Medulla oblongata (tissue), 1 donor: ENCODE data around the gene UBE2J2.

Experiments
- DNase-seq: peaks from one replicate; pipeline ENCODE4 v3.0.0-alpha.2; 2015; ENCODE audit errors: extremely low spot score

UBE2J2 gene

DNA sequence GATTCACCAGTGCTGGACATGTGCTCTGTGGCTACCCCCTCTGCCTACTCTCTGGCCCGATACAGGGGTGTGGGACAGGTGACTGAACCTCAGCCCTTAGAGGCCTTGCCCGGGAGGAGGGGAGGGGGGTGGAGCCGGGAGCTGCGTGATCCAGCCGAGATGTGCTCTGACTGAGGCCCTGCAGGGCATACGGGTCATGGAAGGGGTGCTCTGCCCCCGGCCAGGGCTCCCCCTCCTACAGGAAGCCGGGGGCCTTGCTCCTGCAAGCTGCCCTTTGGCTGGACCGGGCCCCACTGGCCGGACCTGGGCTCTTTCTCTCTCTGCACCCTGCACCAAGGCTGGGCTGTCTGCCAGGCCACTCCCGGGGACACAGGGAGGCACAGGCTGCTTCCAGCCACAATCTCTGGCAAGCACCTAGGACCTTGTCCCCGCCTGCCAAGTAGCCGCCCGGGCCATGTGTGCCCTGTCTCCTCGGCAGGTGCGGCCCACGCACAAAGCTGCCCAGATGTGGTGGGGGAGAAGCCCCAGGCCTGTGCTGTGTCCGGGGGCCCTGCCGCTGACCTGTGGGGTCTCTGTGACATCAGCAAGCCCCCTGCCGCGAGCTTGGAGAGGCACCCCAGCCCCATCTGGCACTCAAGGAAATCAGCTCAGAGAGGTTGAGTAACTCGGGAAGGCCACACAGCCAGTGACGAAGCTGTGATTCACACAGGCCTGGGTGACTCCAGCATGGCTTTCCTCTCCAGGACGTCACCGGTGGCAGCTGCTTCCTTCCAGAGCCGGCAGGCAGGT, 8.1 kb upstream of the UBE2J2 start:
- DNase-seq = no peak

DNA sequence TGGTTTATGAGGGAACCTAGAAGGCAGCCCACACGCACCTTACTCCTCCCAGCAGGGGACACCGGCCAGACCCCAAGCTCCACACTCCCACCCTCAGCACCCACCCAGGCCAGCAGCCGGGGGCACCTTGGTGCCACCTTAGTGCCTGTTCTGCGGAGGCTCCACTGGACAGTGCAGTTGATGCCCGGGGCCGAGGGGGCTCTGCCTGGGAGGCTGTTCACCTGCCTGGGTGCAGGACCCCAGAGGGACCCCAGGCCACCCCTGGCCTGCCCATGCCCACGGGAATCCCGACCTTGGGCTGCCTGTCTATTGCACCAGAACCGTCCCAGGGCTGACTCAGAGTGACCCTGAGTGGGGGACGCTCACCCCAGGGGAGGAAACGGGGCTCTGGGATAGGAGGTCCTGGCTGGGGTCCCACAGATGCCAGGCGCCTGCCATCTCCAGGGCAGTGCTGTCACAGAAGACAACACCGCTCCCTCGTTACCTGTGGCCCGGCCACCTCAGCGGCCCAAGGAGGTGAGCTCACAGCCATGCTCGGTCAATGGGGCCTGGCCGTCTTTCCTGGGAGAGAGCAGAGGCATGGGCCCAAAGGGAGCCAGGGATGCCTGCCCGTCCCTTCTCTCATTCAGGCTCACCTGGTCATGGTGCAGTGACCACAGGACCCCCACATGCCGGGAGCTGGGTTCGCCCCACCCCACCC, 7.3 kb upstream of the UBE2J2 start:
- DNase-seq = no peak

DNA sequence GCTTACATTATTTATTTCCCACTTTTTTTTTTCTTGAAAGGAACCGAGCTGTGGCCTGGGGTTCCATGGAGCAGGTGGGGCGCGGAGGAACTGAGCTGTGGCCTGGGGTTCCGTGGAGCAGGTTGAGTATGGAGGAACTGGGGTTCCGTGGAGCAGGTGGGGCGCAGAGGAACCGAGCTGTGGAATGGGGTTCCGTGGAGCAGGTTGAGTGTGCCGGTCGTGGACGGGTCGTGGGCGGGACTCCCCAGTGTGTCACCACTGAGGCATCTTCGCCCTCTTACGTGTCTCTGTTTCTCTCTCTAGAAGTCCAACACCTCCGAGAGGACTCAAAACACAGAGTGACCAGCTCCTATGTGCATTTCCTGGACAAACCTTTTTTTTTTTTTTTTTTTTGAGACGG, 5.4 kb upstream of the UBE2J2 start:
- no peak for DNase-seq

DNA sequence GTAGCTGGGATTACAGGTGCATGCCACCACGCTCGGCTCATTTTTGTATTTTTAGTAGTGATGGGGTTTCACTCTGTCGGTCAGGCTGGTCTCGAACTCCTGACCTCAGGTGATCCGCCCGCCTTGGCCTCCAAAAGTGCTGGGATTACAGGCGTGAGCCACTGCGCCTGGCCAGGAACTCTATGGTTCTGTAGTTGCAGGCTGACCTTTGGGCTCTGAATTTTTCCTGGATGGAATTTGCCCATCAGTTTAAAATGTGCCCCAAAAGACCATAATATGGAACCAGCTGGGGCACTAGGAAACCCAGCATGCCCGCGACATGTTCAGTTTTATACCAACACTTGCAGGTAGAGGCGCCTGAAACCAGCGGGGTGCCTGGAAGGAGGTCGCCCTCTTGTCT, 5.0 kb upstream of the UBE2J2 start:
- DNase-seq = no peak

DNA sequence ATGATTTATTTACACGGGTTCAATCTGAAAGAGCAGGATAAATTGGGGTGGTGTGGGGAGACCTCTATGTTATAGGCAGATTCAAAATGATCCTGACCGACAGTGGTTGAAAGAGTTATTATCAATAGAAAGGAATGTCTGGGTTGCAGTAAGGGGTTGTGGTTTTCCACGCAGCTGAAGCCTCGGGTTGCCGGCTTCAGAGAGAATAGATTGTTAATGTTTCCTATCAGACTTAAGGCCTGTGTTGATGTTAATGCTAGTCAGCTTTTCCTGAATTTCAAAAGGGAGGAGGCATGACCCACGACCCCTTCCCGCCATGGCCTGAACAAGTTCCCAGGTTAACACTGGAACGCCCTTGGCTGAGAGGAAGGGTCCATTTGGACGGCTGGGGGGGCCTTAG, 2.2 kb upstream of the UBE2J2 start:
- no peak for DNase-seq

DNA sequence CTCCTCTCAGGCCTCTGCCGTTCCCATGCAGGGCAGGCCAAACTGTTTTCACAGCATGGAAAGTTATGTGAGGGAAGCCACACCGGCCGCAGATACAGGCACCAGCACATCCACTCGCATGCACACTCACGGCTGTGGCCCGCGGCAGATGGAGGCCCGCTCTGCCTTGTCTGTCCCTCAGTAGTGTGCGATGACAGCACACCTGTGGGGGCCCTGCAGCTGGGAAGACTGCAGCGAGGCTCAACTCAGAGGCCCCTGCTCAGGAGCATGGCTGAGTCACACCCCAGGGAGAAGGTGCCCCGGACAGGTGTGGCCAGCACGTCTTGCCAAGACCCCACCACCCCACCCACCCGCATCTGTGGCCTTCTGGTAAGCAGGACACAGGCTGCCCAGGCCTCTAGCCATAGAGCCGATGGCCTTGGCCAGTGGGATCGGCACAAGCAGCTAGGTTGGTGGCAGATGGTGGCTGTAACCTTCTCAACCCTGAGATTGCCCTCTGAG, 1.3 kb upstream of the UBE2J2 start:
- no peak for DNase-seq

DNA sequence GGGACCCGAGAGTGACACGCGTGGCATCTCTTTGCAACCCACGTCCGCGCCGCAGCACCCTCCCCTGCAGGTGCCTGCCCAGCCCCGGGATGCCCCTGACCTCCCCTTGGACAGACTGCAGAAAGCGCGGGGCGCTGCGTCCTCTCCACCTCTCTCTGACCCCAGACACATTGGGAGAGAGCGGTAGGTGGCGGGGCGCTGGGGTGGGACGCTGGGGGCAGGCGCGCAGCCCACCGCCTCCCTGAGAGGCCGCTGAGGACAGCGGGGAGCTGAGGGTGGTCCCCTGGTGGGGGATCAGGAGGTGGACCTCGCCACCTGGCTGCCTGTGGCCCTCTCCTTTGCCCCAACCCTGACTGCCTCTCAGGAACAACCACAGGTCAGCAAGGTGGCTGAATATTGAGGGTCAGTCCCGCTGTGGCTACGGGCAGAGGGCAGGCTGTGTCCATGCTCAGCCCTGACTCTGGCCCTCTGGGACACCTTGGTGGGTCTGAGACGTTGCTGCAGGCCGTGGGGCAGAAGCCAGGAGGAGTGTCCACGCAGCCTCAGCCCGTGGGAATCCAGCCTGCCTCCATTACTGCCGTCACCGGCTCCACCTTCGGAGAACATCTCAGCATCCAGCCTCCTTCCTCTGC, 761 bp upstream of the UBE2J2 start:
- DNase-seq = no peak

DNA sequence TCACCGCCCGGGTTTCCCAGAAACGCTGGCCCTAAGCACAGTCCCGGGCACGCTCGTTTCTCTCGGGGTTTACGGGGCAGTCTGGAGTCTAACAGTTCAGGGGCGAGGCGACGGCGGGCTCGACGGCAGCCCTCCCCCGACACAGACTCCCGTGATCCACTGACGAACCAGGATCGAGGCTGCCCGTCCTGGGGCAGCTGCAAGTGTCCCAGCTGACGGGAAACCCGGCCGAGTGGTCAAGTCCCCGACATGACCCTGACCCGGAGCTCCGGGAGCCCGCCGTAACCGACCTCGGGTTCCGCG, 494 bp downstream of the UBE2J2 start:
- no peak for DNase-seq

DNA sequence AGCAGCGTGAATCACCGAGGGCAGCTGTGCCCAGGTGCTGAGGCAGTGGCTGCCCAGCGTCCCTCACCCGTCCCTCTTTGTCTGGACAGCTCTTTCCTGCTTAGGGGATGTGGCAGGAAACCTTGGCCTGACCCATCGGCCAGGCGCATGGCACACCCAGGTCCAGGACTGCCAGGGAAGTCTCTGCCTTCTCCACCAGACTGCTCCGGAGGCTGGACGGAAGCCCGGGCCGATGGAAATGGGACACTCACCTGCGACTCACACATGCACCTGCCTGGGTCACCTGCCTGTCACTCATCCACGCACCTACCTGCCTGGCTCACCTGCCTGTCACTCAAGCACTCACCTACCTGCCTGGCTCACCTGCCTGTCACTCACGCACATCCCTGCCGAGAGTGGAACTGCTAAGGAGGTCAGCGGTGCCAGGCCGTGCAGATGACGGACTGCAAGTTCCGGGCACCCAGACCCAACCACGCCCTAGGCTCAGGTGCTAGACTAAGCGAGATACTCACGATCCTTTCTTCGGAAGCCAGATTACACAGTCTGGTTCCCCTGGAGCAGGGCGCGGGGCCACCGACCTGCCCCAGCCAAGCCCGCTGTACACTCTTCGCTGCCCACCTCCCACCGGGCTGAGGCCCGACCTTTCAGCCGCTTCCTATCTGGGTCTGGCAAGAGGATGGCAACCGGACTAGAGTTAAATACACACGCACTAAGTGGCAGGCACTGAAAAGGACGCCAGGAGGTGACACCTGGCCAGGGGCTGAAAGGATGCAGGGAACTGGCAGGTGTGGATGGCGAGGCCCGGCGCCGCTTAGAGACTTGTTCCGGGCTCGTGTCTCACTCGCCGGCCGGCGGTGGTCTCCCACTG, 1.1 kb downstream of the UBE2J2 start:
- DNase-seq = no peak

DNA sequence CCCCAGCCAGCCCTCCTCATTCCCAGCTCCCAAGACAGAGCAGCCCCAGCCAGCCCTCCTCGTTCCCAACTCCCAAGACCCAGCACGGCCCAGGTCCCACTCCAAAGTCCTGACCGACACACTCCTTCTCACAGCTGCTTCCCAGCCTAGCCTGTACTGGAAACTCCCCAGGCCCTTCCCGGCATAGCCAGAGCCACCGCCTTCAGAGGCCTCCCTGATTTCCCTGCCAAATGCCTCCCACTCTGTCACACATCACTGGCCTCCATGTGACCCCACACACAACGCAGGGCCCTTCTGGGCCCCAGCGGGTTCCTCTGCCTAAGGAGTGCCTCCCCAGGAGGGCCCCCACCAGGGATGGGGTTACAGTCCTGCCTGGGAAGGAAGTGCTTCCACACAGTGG, 2.8 kb downstream of the UBE2J2 start:
- peak; percentile 11 for DNase-seq

DNA sequence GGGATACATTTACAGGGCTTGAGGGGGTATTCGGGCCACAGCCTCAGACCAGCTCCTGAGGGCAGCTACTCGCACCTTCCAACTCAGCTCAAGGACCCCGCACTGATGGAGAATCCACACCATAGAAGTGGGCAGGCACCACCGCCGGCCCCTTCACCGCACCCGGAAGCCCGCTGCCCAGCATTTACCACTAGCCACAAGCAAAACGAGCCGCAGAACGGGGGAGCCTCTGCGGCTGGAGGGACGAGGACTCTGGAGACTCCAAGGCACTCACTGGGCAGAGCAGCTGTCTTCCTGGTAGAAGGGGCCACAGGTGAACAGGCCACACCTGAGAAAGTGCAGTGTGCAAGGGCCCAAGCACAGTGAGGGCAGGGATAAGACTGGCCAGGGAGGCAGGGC, 5.4 kb downstream of the UBE2J2 start:
- no peak for DNase-seq

DNA sequence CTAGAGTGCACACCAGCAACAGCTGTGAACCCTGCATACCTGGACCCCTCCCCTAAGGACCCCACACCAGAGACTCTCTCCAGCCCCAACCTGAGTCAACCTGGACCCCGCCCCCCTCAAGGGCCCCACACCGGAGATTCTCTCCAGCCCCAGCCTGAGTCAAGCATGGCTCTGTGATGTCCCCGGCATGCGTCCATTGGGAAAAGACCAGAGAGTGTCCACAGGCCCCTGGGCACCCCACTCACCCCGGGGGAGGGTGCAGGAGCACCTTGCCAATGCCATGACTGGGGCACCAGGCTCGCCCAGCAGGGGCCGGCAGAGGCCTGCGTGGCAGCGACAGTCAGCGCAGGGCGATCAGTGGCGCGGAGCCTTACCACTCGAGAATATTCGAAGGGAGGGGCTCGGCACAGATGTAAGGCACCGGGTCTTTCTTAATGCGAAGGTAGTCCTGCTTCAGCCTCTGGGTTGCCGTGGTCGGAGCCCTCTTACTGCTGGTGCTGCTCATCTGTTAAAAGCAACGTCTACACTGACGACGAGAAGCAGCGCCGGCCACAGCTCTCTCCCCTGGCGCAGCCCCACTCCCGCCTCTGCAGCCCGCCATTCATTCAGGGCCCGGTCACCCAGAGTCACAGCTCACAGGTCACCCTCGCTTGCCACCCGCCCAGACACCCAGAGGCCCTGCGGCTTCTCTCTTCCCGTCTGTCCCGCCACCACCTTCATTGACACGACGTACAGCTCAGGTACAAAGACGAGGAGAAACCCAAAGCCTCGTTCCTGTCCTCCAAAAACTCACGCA, 6.0 kb downstream of the UBE2J2 start:
- DNase-seq = no peak

DNA sequence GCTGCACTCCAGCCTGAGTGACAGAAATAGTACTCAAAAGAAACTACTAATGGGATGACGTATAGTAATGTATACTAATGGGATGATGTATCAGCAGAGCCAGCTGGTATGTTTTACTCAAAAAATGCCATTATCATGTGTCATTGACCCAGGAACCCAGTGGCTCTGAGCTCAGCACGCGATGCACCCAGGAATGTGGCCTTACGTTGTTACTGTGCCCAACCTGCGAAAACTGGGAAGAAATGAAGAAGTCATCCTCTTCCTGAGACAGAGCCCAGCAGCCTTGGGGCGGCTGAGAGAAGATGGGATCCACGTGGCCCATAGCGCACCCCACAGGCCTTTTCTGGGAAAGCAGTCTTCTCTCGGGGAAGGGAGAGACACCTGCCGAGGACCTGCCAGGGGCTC, 8.8 kb downstream of the UBE2J2 start:
- DNase-seq = no peak

DNA sequence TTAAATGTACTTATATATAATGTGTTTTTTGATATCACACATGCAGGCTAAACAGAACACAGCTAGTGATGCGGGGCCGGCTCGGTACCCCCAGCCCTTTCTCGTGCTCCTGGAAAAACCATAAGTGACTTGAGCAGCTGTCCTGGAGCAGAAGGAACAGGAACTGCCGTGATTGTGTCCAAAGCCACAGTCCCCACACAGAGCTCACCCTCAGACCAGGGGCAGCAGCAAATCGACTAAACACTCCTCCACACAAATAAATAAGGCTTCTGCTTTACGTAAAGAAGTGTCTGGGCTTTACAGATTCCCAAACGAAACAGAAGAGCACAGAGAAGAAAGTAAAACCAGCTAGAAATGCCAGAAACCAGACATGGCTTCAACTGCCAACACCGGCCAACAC, 9.6 kb downstream of the UBE2J2 start:
- DNase-seq = no peak

DNA sequence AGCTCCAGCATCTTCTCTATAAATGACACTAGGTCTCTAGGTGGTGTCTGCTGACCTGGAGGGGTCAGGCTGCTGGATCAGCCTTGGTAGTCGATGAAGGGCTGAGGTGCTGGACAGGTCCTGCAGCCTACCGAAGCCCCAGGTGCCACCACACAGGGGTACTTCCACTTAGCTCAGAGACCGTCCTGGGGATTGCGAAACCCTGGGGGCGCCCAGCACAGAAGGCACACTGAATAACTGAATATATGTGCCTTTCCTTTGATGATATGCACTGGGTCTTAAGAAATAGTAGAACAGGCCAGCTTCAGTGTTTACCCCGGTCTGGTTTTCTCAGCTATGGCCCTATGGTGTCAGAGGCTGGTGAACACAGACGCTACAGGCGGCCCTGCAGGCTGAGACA, 10.9 kb downstream of the UBE2J2 start:
- DNase-seq = no peak

DNA sequence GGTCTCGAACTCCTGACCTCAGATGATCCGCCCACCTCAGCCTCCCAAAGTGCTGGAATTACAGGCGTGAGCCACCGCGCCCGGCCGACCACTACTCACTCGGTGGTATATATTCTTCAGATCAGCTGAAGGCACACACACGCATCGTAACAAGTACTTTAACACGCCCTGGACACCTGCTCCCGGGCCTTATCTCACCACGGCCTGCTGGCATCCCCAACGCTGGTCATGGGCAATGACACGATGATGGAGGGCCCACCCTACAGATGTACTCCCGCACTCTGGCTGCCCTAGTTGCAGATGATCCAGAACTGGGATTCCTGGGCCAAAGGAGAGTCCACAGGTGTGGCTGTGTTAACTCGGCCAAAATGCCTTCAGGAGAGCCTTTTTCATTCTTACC, 11.6 kb downstream of the UBE2J2 start:
- DNase-seq = no peak

DNA sequence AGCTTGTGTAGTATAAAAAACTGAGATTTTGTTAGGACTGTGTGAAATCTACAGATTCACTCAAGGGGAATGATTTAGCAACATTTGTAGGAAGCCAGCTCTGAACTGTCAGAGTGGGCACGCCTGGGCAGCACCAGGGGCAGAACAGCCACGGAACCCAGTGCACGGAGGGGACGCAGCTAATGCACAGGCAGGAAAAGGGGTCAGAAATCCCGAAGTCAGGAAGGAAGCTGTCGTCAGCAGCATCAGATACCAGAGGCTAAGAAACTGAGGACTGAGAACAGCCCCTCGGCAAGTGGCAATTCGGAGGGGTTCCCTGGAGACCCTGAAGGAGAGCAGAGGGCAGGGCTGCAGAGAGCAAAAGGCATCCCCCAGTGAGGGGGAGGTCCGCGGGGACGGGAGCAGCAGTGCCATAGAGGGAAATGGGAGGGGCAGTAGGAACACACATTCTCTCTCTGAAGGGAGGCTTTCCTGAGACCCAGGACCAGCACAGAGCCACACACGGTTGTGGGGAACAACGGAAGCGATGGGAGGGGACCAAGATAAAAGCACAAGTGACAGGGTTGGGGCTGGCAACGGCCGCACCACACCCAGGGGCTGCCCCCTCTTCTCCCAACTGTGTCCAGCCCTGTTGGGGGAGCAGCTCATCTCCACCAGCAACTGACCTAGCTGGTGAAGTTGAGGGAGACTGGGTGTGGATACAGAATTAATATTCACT, 12.7 kb downstream of the UBE2J2 start:
- DNase-seq = no peak

DNA sequence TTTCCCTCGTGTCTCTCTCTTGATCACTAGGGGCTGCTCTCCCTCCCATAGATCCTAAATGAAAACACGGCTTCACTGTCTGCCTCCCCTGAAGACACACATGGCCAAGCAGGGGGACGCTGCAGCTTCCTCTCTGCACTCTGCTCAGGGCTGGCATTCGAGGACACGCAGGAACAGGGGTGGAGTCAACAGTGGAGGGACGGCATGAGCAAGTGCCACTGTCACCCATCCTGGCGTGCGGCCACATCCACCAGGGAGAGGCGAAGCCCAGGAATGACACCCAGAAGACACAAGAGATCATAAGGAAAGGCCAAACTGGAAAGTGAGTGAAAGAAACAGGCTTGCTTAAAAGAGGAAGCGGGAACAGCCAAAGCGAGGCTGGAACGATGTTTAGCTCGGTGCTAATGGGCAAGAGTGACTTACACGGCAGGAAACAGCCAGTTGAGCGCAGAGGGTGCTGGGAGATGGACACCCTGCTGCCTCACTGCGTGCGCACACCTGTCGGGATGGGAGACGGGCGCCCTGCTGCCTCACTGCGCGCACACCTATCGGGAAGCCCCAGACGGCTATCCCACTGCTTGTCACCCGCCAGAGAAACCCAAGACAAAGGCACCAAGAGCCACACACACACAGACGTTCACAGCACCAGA, 13.6 kb downstream of the UBE2J2 start:
- DNase-seq = peak; percentile 30

DNA sequence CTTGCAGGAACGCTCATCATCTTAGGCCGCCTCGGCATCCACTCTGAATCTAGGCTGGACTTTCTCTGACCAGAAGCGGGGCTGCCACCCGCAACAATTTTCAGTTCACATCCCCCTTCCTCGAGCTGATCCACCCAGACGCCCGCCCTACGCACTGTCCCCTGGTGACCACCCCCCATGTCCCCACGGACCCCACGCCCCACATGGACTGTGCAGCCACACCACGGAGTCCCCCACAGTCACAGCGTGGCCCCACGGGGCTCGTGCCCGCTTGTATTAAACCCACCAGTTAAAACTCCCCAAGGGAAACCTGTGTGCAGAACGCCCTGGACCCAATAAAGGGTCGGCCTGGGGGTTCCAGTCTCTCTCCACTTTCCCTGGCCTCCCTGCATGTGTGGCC, 14.1 kb downstream of the UBE2J2 start:
- DNase-seq = no peak

DNA sequence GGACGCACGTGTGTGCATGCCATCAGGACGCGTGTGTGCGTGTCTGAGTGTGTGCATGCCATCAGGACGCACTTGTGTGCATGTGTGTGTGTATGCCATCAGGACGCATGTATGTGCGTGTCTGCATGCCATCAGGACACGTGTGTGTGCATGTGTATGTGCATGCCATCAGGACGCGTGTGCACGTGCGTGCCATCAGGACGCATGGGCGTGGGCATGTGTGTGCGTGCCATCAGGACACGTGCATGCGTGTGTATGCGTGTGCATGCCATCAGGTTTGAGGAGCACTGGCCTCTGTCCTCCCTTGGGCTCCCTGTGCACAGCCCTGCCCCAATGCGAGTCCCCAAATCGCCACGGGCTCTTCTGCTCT, 14.6 kb downstream of the UBE2J2 start:
- no peak for DNase-seq
